PC-9 (cell line): ENCODE results near the gene MAGI2. TPM values are rescaled to one million over a fixed set of nuclear protein-coding genes. Genes with fewer than 3 reads are reported as not detected.

ENCODE experiments used
- BruUV-seq: library from RNA; stranded (reverse); fragments of 400-500 nt; replicated peaks from 2 replicates; lab custom pipeline; 2021; lab: Mats Ljungman, UMichigan
- CTCF ChIA-PET: fragments of 300-600 bp; sonication (Branson Sonifier 250); formaldehyde crosslinking; loops from one replicate; lab custom pipeline; 2022; ENCODE audit warnings: antibody characterized with exemption; lab: Charles Lee
- POLR2A ChIA-PET: fragments of 300-600 bp; sonication (Branson Sonifier 250); formaldehyde crosslinking; loops from one replicate; lab custom pipeline; 2022; ENCODE audit warnings: antibody characterized with exemption; ENCODE audit not compliant: unreplicated experiment; lab: Charles Lee
- DNase-seq, 2 experiments: peaks; one replicate each; pipeline versions ENCODE4 v3.0.0 to v3.0.0-alpha.2; 2015 to 2022; ENCODE audit warnings: mixed read lengths in 1 of 2
- H2AFZ ChIP-seq: fragments of 200-600 bp; sonication (generic); 2 replicates; pipeline ENCODE4 v1.8.1; 2017; ENCODE audit warnings: antibody characterized with exemption
- H3F3A ChIP-seq: fragments of 200-600 bp; sonication (generic); 2 replicates; pipeline ENCODE4 v1.8.1; 2017; ENCODE audit warnings: antibody characterized with exemption, mild to moderate bottlenecking, low read depth; ENCODE audit not compliant: insufficient read depth
- H3K27ac ChIP-seq: fragments of 200-600 bp; sonication (generic); 2 replicates; pipeline ENCODE4 v1.6.1; 2016; ENCODE audit warnings: mixed run types
- H3K27me3 ChIP-seq: fragments of 200-600 bp; sonication (generic); 2 replicates; pipeline ENCODE4 v1.6.1; 2016; ENCODE audit warnings: low read depth, mixed run types; ENCODE audit not compliant: insufficient read depth
- H3K36me3 ChIP-seq: fragments of 200-600 bp; sonication (generic); 2 replicates; pipeline ENCODE4 v1.6.1; 2016; ENCODE audit warnings: low read depth, mixed run types
- H3K4me1 ChIP-seq: fragments of 200-600 bp; sonication (generic); replicated peaks from 2 replicates; pipeline ENCODE4 v1.6.1; 2016; ENCODE audit warnings: mixed run types; ENCODE audit not compliant: insufficient read depth
- H3K4me2 ChIP-seq: fragments of 200-600 bp; sonication (generic); 2 replicates; pipeline ENCODE4 v1.6.1; 2017; ENCODE audit warnings: mixed run types
- H3K4me3 ChIP-seq: fragments of 200-600 bp; sonication (generic); 2 replicates; pipeline ENCODE4 v1.6.1; 2016; ENCODE audit warnings: mixed run types
- H3K79me2 ChIP-seq: fragments of 200-600 bp; sonication (generic); 2 replicates; pipeline ENCODE4 v1.6.1; 2017; ENCODE audit warnings: low read depth, mixed run types
- H3K9me2 ChIP-seq: fragments of 200-600 bp; sonication (generic); 2 replicates; pipeline ENCODE4 v1.8.1; 2017; ENCODE audit warnings: mild to moderate bottlenecking; ENCODE audit not compliant: insufficient read depth
- H3K9me3 ChIP-seq: fragments of 200-600 bp; sonication (generic); 2 replicates; pipeline ENCODE4 v1.8.1; 2016; ENCODE audit warnings: low read depth; ENCODE audit not compliant: insufficient read depth
- H4K20me1 ChIP-seq: fragments of 200-600 bp; sonication (generic); 2 replicates; pipeline ENCODE4 v1.8.1; 2017; ENCODE audit not compliant: insufficient read depth
- CTCF ChIP-seq: fragments of 200-600 bp; sonication (generic); conservative IDR thresholded peaks from 2 replicates; pipeline ENCODE4 v1.6.1; 2017; ENCODE audit warnings: mixed run types, antibody characterized with exemption, mild to moderate bottlenecking, moderate library complexity
- EZH2 ChIP-seq: fragments of 200-600 bp; sonication (generic); IDR thresholded peaks from 2 replicates; pipeline ENCODE4 v1.8.0; 2017; ENCODE audit warnings: antibody characterized with exemption, low read depth
- intact Hi-C: fragments of 100-400 bp; cut with micrococcal nuclease; formaldehyde crosslinking; loops from one replicate; pipeline ENCODE4 v1.10.0; 2022; ENCODE audit not compliant: unreplicated experiment
- total RNA-seq: library from RNA; stranded (reverse); gene quantifications from 2 replicates; pipeline ENCODE4 v1.2.3, GENCODE V29; 2021

Gene MAGI2
- total RNA-seq, 1 experiment from 2014 or later: 0.92 TPM

GRCh38 chr7:79272066-79272669 is 181.3 kb downstream of the MAGI2 start:
- H3K27ac ChIP-seq: no peak overlapping the region
- ChIA-PET CTCF (no interaction called here), POLR2A (no interaction called here)
- no peak overlapping the region for H2AFZ ChIP-seq
- TF ChIP-seq CTCF (peak; percentile 78), EZH2 (no peak)
- H3K4me1 ChIP-seq: no peaks in the 10 kb centered on the region
- H3K4me2 ChIP-seq: no peak overlapping the region
- H4K20me1 ChIP-seq: no peaks in the 10 kb centered on the region
- no peaks in the 10 kb centered on the region for H3K9me2 ChIP-seq
- BruUV-seq: no TSS peak
- H3K79me2 ChIP-seq: no peaks in the 10 kb centered on the region
- DNase-seq: no peak
- no peaks in the 10 kb centered on the region for H3K27me3 ChIP-seq
- intact Hi-C loops: loop anchor here (1.0 to 2.0 kb wide), 2 partner anchors 469 to 747 kb away; no protein-coding TSS in a partner anchor
- H3F3A ChIP-seq: no peaks in the 10 kb centered on the region
- H3K9me3 ChIP-seq: no peaks in the 10 kb centered on the region
- H3K4me3 ChIP-seq: no peak overlapping the region
- H3K36me3 ChIP-seq: no peaks in the 10 kb centered on the region

- no peaks in the 10 kb centered on the region for H3K9me2 ChIP-seq
- no peaks in the 10 kb centered on the region for H3K36me3 ChIP-seq
- H4K20me1 ChIP-seq: no peaks in the 10 kb centered on the region
- H3K4me1 ChIP-seq: no peaks in the 10 kb centered on the region
- H2AFZ ChIP-seq: no peak overlapping the region
- H3F3A ChIP-seq: no peaks in the 10 kb centered on the region
- TF ChIP-seq CTCF (no peak), EZH2 (no peak)
- no peak overlapping the region for H3K4me2 ChIP-seq
- no peaks in the 10 kb centered on the region for H3K79me2 ChIP-seq
- BruUV-seq: no TSS peak
- H3K4me3 ChIP-seq: no peak overlapping the region
- ChIA-PET CTCF (no interaction called here), POLR2A (no interaction called here)
- no peaks in the 10 kb centered on the region for H3K27me3 ChIP-seq
- no peak overlapping the region for H3K27ac ChIP-seq
- no peak for DNase-seq
- no peaks in the 10 kb centered on the region for H3K9me3 ChIP-seq
- intact Hi-C loops: no loop called here
These were observed 184.7 kb downstream of the MAGI2 start for GRCh38 chr7:79268730-79269129.

- H3K36me3 ChIP-seq: no peaks in the 10 kb centered on the region
- no peak overlapping the region for H3K4me2 ChIP-seq
- H3K79me2 ChIP-seq: no peaks in the 10 kb centered on the region
- intact Hi-C loops: no loop called here
- H3K27me3 ChIP-seq: no peaks in the 10 kb centered on the region
- H3K9me2 ChIP-seq: 0 out of 2 replicates have a peak, but pooled peaks cover 5% of the 10 kb centered on the region
- ChIA-PET POLR2A (no interaction called here), CTCF (no interaction called here)
- no peak overlapping the region for H2AFZ ChIP-seq
- H3K4me3 ChIP-seq: no peak overlapping the region
- no peaks in the 10 kb centered on the region for H3K9me3 ChIP-seq
- no peak overlapping the region for H3K27ac ChIP-seq
- DNase-seq: no peak
- TF ChIP-seq EZH2: no peak
- no peak for TF ChIP-seq CTCF
- no TSS peak for BruUV-seq
- H4K20me1 ChIP-seq: no peaks in the 10 kb centered on the region; the same call in 1 of the 2 replicates
- no peaks in the 10 kb centered on the region for H3K4me1 ChIP-seq
- no peaks in the 10 kb centered on the region for H3F3A ChIP-seq
These were observed 194.6 kb downstream of the MAGI2 start for GRCh38 chr7:79258826-79259225.
